Measurements from ENCODE around the gene C1GALT1. TPM values are rescaled to one million over a fixed set of nuclear protein-coding genes. Genes with fewer than 3 reads are reported as not detected.

C1GALT1 gene
- total RNA-seq, 1 experiment from 2014 or later, result 27.2 TPM

DNA sequence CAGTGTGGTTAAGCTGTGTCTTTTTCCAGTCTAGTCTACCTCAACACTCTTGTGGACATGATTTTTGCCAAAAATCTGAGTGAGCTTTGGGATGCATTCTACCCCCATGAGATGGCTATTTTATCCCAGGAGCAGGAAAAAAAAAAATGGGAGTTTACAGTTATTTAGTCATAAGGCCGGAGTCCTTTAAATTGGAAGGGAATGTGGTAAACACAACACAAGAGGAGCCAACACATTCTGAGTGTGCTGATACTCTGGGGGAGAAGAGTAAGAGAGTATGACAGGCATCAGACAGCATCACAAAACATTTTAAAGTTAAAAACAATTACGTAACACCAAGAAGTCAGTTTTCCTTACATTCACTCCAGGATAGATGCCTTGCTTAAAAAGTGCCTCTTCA is 46.1 kb downstream of the C1GALT1 start:
- no TSS peak for BruUV-seq (replicated peaks)
- Histone ChIP-seq H3K27me3 (ENCODE audit: insufficient read depth, low read length) (no peaks in the 10 kb centered on the region), H3K27ac (ENCODE audit: low read depth, low read length) (no peak overlapping the region), H4K20me1 (ENCODE audit: insufficient read depth) (no peaks in the 10 kb centered on the region), H2AFZ (ENCODE audit: low read depth, low read length, poor library complexity, severe bottlenecking) (no peak overlapping the region), H3K4me3 (replicated peaks in 1 of 2; ENCODE audit: low read depth in 1 of 2, low read length in 2 of 2) (no peak overlapping the region), H3K9me2 (ENCODE audit: insufficient read depth) (no peaks in the 10 kb centered on the region), H3K9ac (ENCODE audit: low read length) (no peak overlapping the region), H3K36me3 (ENCODE audit: control insufficient read depth in 1 of 2, insufficient read depth in 2 of 2, low read length in 2 of 2) (no peaks in the 10 kb centered on the region), H3K4me1 (ENCODE audit: control insufficient read depth in 1 of 2, insufficient read depth in 2 of 2, low read length in 2 of 2) (no peaks in the 10 kb centered on the region), H3K79me2 (ENCODE audit: insufficient read depth, low read length) (peaks cover 38% of the 10 kb centered on the region), H3K4me2 (ENCODE audit: low read length) (no peak overlapping the region), H3K9me3 (ENCODE audit: control insufficient read depth in 1 of 2, insufficient read depth in 1 of 2, low read depth in 1 of 2, low read length in 2 of 2) (no peaks in the 10 kb centered on the region)
- DNase-seq (ENCODE audit: low read depth, low spot score) (no peak), ATAC-seq (no peak)
- intact Hi-C loops (cut with micrococcal nuclease), result no loop called here
- TF ChIP-seq TCF7L2 (IDR thresholded peaks at IDR 0.05; ENCODE audit: borderline replicate concordance, extremely low read depth, insufficient read depth, insufficient read length) (no peak), ZFX (IDR thresholded peaks at IDR 0.05) (no peak), SP1 (IDR thresholded peaks at IDR 0.05; ENCODE audit: low read depth) (no peak), CEBPB (IDR thresholded peaks at IDR 0.05; ENCODE audit: low read depth) (no peak), SIN3A (IDR thresholded peaks at IDR 0.05; ENCODE audit: low read depth) (no peak), REST (IDR thresholded peaks at IDR 0.05; ENCODE audit: low read depth) (no peak)
- TF ChIP-seq, protein P1, sequence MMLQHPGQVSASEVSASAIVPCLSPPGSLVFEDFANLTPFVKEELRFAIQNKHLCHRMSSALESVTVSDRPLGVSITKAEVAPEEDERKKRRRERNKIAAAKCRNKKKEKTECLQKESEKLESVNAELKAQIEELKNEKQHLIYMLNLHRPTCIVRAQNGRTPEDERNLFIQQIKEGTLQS (IDR thresholded peaks at IDR 0.05), result no peak
- RAD21 ChIA-PET (ENCODE audit: low non-redundant PET in 1 of 2, low total read pairs in 2 of 2, uncharacterized antibody in 2 of 2, unreplicated experiment in 2 of 2), result no interaction called here
- CTCF ChIA-PET, result no interaction called here
- POLR2A ChIA-PET, result no interaction called here

DNA sequence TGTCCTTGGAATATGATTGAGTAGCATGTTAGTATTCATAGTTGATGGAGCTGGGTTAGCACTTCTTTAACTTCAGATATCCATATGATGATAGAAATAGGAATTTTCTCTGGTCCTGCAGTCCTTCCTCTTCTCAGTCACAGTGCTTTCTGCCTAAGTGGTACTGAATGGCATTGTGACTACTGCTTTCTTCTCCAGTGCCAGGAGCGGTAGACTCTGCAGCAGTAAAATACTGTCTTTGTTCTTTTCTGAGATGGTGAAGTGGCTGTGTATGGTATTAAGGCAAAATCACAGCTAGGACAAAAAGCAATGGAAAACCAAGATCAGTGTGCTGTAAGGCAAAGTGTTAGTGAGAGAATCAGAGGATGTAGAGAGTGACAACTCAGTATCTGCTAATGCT is 46.6 kb downstream of the C1GALT1 start:
- DNase-seq (ENCODE audit: low read depth, low spot score) (no peak), ATAC-seq (no peak)
- Histone ChIP-seq H3K9me3 (ENCODE audit: control insufficient read depth in 1 of 2, insufficient read depth in 1 of 2, low read depth in 1 of 2, low read length in 2 of 2) (no peaks in the 10 kb centered on the region), H3K79me2 (ENCODE audit: insufficient read depth, low read length) (peaks cover 39% of the 10 kb centered on the region), H4K20me1 (ENCODE audit: insufficient read depth) (no peaks in the 10 kb centered on the region), H3K36me3 (ENCODE audit: control insufficient read depth in 1 of 2, insufficient read depth in 2 of 2, low read length in 2 of 2) (no peaks in the 10 kb centered on the region), H2AFZ (ENCODE audit: low read depth, low read length, poor library complexity, severe bottlenecking) (no peak overlapping the region), H3K9ac (ENCODE audit: low read length) (no peak overlapping the region), H3K9me2 (ENCODE audit: insufficient read depth) (no peaks in the 10 kb centered on the region), H3K27me3 (ENCODE audit: insufficient read depth, low read length) (no peaks in the 10 kb centered on the region), H3K4me1 (ENCODE audit: control insufficient read depth in 1 of 2, insufficient read depth in 2 of 2, low read length in 2 of 2) (no peaks in the 10 kb centered on the region), H3K27ac (ENCODE audit: low read depth, low read length) (no peak overlapping the region), H3K4me2 (ENCODE audit: low read length) (no peak overlapping the region), H3K4me3 (replicated peaks in 1 of 2; ENCODE audit: low read depth in 1 of 2, low read length in 2 of 2) (no peak overlapping the region)
- intact Hi-C loops (cut with micrococcal nuclease), result no loop called here
- BruUV-seq (replicated peaks), result no TSS peak
- TF ChIP-seq REST (IDR thresholded peaks at IDR 0.05; ENCODE audit: low read depth), result no peak
- POLR2A ChIA-PET, result no interaction called here
- CTCF ChIA-PET, result no interaction called here
- RAD21 ChIA-PET (ENCODE audit: low non-redundant PET in 1 of 2, low total read pairs in 2 of 2, uncharacterized antibody in 2 of 2, unreplicated experiment in 2 of 2), result no interaction called here

All from HCT116 (cell line).